HEK293 (cell line): ENCODE measurements around the gene MMP12.

Experiments
- CTCF ChIA-PET: fragments of 350-600 bp; formaldehyde crosslinking; extraction: SDS; loops from one replicate; lab custom pipeline; 2021; ENCODE audit warnings: antibody characterized with exemption; lab: Yijun Ruan, JAX
- POLR2A ChIA-PET: fragments of 300-600 bp; formaldehyde crosslinking; extraction: SDS; loops from one replicate; lab custom pipeline; 2020; ENCODE audit warnings: antibody characterized with exemption, inconsistent platforms; lab: Yijun Ruan, JAX
- H3K27ac ChIP-seq: fragments of 200-500 bp; sonication (Bioruptor generic); 2 replicates; pipeline ENCODE4 v1.5.1; 2014; ENCODE audit warnings: low read depth, low read length, control low read depth, inconsistent platforms; ENCODE audit errors: extremely low read depth
- H3K36me3 ChIP-seq, 2 experiments: fragments of 200-500 bp in 1 of 2; sonication (Bioruptor generic) in 1 of 2; 1 replicate in 1 of 2; 2 replicates in 1 of 2; pipeline ENCODE4 v1.5.1; 2014 to 2017; ENCODE audit warnings: inconsistent platforms in 2 of 2, low read length in 2 of 2; ENCODE audit not compliant: control insufficient read depth in 2 of 2, insufficient read depth in 1 of 2
- H3K4me1 ChIP-seq: fragments of 200-500 bp; sonication (Bioruptor generic); 2 replicates; pipeline ENCODE4 v1.5.1; 2014; ENCODE audit warnings: mild to moderate bottlenecking, low read length, inconsistent platforms; ENCODE audit not compliant: control insufficient read depth, insufficient read depth
- H3K4me3 ChIP-seq: 2 replicates; pipeline ENCODE4 v1.5.1; 2011; ENCODE audit warnings: low read depth, mild to moderate bottlenecking, control low read depth, low read length, moderate library complexity
- H3K9me3 ChIP-seq: fragments of 200-500 bp; sonication (Bioruptor generic); 2 replicates; pipeline ENCODE4 v1.5.1; 2014; ENCODE audit warnings: low read depth, low read length, inconsistent platforms; ENCODE audit not compliant: control insufficient read depth, insufficient read depth
- OSR2 ChIP-seq: fragments of 450-650 bp; formaldehyde crosslinking; IDR thresholded peaks from 2 replicates; pipeline ENCODE4 v1.5.1; 2016; ENCODE audit warnings: missing biosample characterization, missing genetic modification characterization
- TCF7L2 ChIP-seq: IDR thresholded peaks from 2 replicates; pipeline ENCODE4 v1.6.1; 2011; ENCODE audit warnings: low read depth, mild to moderate bottlenecking, inconsistent platforms, low read length, moderate library complexity, borderline replicate concordance
- ZBTB26 ChIP-seq: fragments of 450-650 bp; formaldehyde crosslinking; optimal IDR thresholded peaks from 2 replicates; pipeline ENCODE3; 2016; ENCODE audit warnings: missing biosample characterization, mild to moderate bottlenecking, missing genetic modification characterization
- ZFP37 ChIP-seq: fragments of 450-650 bp; formaldehyde crosslinking; IDR thresholded peaks from 2 replicates; pipeline ENCODE4 v1.5.1; 2016; ENCODE audit warnings: missing biosample characterization, missing genetic modification characterization
- ZNF114 ChIP-seq: fragments of 450-650 bp; formaldehyde crosslinking; IDR thresholded peaks from 2 replicates; pipeline ENCODE4 v1.5.0; 2017; ENCODE audit warnings: missing biosample characterization, missing genetic modification characterization
- ZNF121 ChIP-seq: fragments of 450-650 bp; formaldehyde crosslinking; IDR thresholded peaks from 2 replicates; pipeline ENCODE4 v1.5.1; 2016; ENCODE audit warnings: missing biosample characterization, missing genetic modification characterization
- ZNF169 ChIP-seq: fragments of 450-650 bp; formaldehyde crosslinking; IDR thresholded peaks from 2 replicates; pipeline ENCODE4 v1.5.1; 2016; ENCODE audit warnings: missing biosample characterization, missing genetic modification characterization
- ZNF19 ChIP-seq: fragments of 450-650 bp; formaldehyde crosslinking; IDR thresholded peaks from 2 replicates; pipeline ENCODE4; 2016; ENCODE audit warnings: missing biosample characterization, missing genetic modification characterization, low read depth
- ZNF302 ChIP-seq: fragments of 450-650 bp; formaldehyde crosslinking; IDR thresholded peaks from 2 replicates; pipeline ENCODE4 v1.5.1; 2016; ENCODE audit warnings: missing biosample characterization, missing genetic modification characterization, low read depth
- ZNF366 ChIP-seq: fragments of 450-650 bp; formaldehyde crosslinking; conservative IDR thresholded peaks from 2 replicates; pipeline ENCODE4 v1.5.1; 2016; ENCODE audit warnings: missing biosample characterization, missing genetic modification characterization
- ZNF404 ChIP-seq: fragments of 450-650 bp; formaldehyde crosslinking; IDR thresholded peaks from 2 replicates; pipeline ENCODE4 v1.5.1; 2017; ENCODE audit warnings: missing biosample characterization, missing genetic modification characterization
- ZNF416 ChIP-seq: fragments of 450-650 bp; formaldehyde crosslinking; IDR thresholded peaks from 2 replicates; pipeline ENCODE4 v1.5.1; 2016; ENCODE audit warnings: missing biosample characterization, missing genetic modification characterization
- ZNF510 ChIP-seq: fragments of 450-650 bp; formaldehyde crosslinking; IDR thresholded peaks from 2 replicates; pipeline ENCODE4 v1.5.1; 2018; ENCODE audit warnings: mild to moderate bottlenecking, missing genetic modification characterization, missing biosample characterization; ENCODE audit not compliant: insufficient replicate concordance
- ZNF514 ChIP-seq: fragments of 450-650 bp; formaldehyde crosslinking; IDR thresholded peaks from 2 replicates; pipeline ENCODE4 v1.5.1; 2016; ENCODE audit warnings: missing biosample characterization, missing genetic modification characterization
- ZNF518A ChIP-seq: fragments of 450-650 bp; formaldehyde crosslinking; conservative IDR thresholded peaks from 2 replicates; pipeline ENCODE4 v1.5.1; 2016; ENCODE audit warnings: low read depth, missing biosample characterization, missing genetic modification characterization
- ZNF544 ChIP-seq: fragments of 450-650 bp; formaldehyde crosslinking; IDR thresholded peaks from 2 replicates; pipeline ENCODE4 v1.5.0; 2017; ENCODE audit warnings: missing biosample characterization, missing genetic modification characterization
- ZNF561 ChIP-seq: fragments of 450-650 bp; IDR thresholded peaks from 2 replicates; pipeline ENCODE4 v1.5.1; 2018; ENCODE audit warnings: missing biosample characterization, missing genetic modification characterization, borderline replicate concordance
- ZNF571 ChIP-seq: fragments of 450-650 bp; formaldehyde crosslinking; IDR thresholded peaks from 2 replicates; pipeline ENCODE4 v1.5.0; 2017; ENCODE audit warnings: missing biosample characterization, missing genetic modification characterization
- ZNF600 ChIP-seq: fragments of 450-650 bp; formaldehyde crosslinking; IDR thresholded peaks from 2 replicates; pipeline ENCODE4 v1.5.1; 2016; ENCODE audit warnings: missing biosample characterization, missing genetic modification characterization
- ZNF704 ChIP-seq: fragments of 450-650 bp; formaldehyde crosslinking; IDR thresholded peaks from 2 replicates; pipeline ENCODE4 v1.5.1; 2016; ENCODE audit warnings: missing biosample characterization, missing genetic modification characterization
- ZNF707 ChIP-seq: fragments of 450-650 bp; formaldehyde crosslinking; IDR thresholded peaks from 2 replicates; pipeline ENCODE4 v1.5.1; 2016; ENCODE audit warnings: missing biosample characterization, missing genetic modification characterization
- ZNF76 ChIP-seq: fragments of 450-650 bp; formaldehyde crosslinking; IDR thresholded peaks from 2 replicates; pipeline ENCODE4; 2016; ENCODE audit warnings: low read depth, missing biosample characterization, missing genetic modification characterization, borderline replicate concordance
- ZNF792 ChIP-seq: fragments of 450-650 bp; formaldehyde crosslinking; IDR thresholded peaks from 2 replicates; pipeline ENCODE4 v1.5.1; 2016; ENCODE audit warnings: missing biosample characterization, missing genetic modification characterization

MMP12 gene

GRCh38 chr11:102832612-102833011 is 42.2 kb downstream of the MMP12 start:
- H3K36me3 ChIP-seq, result no peaks in the 10 kb centered on the region
- ChIA-PET POLR2A (no interaction called here), CTCF (no interaction called here)
- TF ChIP-seq ZNF510 (tag by site-specific recombination) (no peak), ZNF169 (tag by site-specific recombination) (no peak), ZNF416 (no peak), ZNF514 (tag by site-specific recombination) (no peak), ZNF792 (no peak)
- no peak overlapping the region for H3K27ac ChIP-seq
- no peaks in the 10 kb centered on the region; the same call in 1 of the 2 replicates for H3K4me1 ChIP-seq
- H3K4me3 ChIP-seq, result no peak overlapping the region
- no peaks in the 10 kb centered on the region for H3K9me3 ChIP-seq

- ChIA-PET POLR2A (no interaction called here), CTCF (interaction anchor here (1.6 kb wide), 1 partner anchor 109 kb away, joined by 4 read pairs; no protein-coding TSS in a partner anchor)
- TF ChIP-seq ZNF404 (tag by site-specific recombination) (no peak), TCF7L2 (no peak), ZNF76 (tag by site-specific recombination) (no peak), ZNF302 (tag by site-specific recombination) (no peak), ZNF707 (tag by site-specific recombination) (no peak), ZNF571 (tag by site-specific recombination) (no peak), ZFP37 (no peak), ZNF114 (tag by site-specific recombination) (no peak), ZNF19 (tag by site-specific recombination) (no peak), ZNF704 (tag by site-specific recombination) (no peak), ZNF121 (tag by site-specific recombination) (no peak)
- Histone ChIP-seq H3K27ac (no peak overlapping the region), H3K4me3 (no peak overlapping the region), H3K4me1 (no peaks in the 10 kb centered on the region; the same call in 1 of the 2 replicates), H3K9me3 (no peaks in the 10 kb centered on the region), H3K36me3 (no peaks in the 10 kb centered on the region)
Observed at GRCh38 chr11:102831489-102832440, 43.0 kb downstream of the MMP12 start.

- Histone ChIP-seq H3K4me1 (no peaks in the 10 kb centered on the region), H3K9me3 (no peaks in the 10 kb centered on the region), H3K36me3 (no peaks in the 10 kb centered on the region), H3K27ac (no peak overlapping the region), H3K4me3 (no peak overlapping the region)
- ChIA-PET POLR2A (no interaction called here), CTCF (interaction anchor here (1.6 kb wide), 1 partner anchor 110 kb away, joined by 4 read pairs; no protein-coding TSS in a partner anchor)
- TF ChIP-seq OSR2 (tag by site-specific recombination) (no peak), ZNF544 (tag by site-specific recombination) (no peak), ZNF518A (tag by site-specific recombination) (no peak), ZNF366 (tag by site-specific recombination) (no peak), ZBTB26 (tag by site-specific recombination) (no peak), ZNF561 (tag by site-specific recombination) (no peak), ZNF600 (tag by site-specific recombination) (no peak)
Observed at GRCh38 chr11:102831128-102831488, 43.7 kb downstream of the MMP12 start.
